Activated T-helper 1 cell treated with anti-CD3 and anti-CD28 coated beads, Interleukin-2, amount 50 U/mL, for 16 hours (primary cell): ENCODE measurements around the gene ALDH1L2.
A peak's percentile ranks its signal among the peaks of the same experiment; 100 is the strongest.

Experiments
- DNase-seq, 2 donors: peaks; one replicate each; pipeline ENCODE4 v3.0.0-alpha.2; 2020; ENCODE audit warnings: low read depth in 1 of 2, low spot score in 1 of 2

Gene ALDH1L2

DNA sequence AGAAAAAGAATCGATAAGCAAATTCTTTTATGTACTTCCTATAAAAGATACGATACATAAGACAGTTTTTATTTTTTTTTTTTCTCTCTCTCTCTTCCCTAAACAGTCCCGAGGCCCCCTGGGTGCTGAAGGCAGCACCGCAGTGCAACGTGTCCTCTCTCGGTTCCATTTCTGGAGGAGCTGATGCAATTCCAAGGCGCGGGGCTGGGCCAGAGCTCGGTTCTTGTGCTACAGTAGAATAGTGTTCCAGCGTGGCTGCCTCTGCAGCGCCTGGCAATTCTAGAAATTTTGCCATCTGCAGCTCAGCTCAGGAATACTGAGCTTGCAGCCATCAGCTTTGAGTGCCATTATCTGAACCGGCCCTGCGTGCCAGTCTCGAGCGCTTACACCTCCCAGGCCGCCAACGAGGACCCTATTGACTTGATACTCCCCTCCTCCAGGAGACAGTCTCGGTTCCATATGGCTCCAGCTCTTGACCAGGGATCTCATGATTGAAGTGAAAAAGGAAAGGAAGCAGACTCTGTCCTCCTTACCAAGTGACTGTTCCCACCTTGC is 630 bp downstream of the ALDH1L2 start:
- no peak for DNase-seq

DNA sequence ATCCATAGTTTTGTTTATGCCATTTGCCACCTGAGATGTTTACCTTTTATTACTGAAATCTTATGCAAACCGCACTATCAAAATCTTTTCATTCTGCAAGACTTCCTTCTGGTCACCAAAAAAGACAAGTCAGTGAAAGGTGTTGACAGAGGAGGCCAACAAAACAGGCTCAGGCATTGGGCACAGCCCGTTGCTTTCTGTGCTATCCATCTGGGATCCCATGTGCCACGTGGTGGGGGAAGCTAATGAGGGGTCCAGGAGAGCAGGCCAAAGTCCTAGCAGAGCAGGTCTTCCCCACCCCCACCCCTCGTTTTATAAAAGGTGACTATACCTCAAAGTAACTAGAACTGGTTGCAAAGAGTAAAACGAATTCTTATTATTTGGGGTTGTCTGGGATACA is 1.2 kb downstream of the ALDH1L2 start:
- no peak for DNase-seq

DNA sequence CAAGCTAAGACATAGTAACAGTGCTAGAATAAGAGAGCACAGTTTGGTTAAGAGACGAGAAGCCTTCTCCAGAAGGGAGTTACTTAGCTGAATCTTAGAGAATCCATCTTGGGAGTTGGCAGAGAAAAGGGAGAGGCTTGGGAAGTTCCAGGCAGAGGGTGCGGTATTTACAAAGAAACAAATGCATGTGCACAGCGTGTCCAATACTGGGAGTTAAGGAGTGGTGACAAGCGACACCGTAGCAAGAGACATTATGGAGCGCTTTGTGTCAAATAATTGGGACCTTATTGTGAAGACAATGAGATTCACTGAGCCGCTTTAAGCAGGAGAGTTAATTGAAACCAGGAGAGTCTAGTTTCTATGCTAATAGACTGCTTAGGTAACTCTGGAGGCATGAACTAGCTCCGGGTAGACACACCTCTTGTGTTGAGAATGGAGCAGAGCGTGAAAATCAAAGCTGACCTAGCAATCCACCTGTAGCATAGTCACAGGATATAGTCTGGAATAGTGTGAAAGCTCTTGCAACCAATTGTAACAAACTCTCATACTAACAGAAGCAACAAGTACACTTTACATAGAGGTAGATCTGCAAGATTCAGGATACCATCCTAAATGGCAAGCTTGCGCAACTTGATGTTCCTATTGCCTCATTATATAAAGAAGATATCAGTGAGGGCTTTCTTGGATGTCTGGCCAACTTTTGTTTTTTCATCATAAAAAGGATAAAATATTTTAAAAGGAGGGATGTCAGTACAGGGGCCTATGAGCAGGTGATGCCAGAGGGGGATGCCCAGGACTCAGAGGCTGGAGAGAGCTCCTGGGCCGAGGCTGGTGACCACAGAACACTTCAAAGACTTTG is 5.3 kb downstream of the ALDH1L2 start:
- no peak for DNase-seq

DNA sequence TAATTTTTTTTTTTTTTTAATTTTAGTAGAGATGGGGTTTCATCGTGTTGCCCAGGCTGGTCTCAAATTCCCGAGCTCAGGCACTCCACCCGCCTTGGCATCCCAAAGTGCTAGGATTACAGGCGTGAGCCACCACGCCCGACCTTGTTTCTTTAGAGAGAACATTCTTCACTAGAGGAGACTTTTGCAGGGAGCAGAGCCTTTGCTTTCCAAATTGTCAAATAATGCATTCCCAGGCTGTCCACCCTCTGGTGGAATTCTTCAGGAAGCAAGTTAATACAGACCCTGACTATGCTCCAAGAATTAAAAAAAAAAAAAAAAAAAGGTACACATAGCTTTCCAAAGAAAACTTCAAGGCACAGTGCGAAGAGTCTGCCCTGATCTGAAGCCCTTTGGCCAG is 6.8 kb downstream of the ALDH1L2 start:
- DNase-seq: no peak

DNA sequence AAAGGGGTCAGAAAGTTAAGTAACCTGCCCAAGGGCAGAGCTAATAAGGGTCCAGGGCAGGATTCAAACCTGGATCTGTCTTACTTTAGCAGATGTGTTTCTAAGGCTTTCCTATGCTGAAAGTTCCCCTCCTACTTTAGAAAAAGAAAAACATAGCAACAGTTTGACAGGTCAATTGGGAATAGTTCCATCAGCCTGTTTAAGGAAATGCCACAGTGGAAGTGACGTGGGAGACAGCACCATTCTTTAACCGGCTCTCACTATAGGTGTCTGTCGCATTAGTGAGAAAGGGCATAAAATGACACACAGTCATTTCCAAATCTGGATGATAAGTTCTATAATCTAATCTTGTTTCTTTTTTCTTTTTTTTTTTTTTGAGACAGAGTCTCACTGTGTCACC is 7.3 kb downstream of the ALDH1L2 start:
- no peak for DNase-seq

DNA sequence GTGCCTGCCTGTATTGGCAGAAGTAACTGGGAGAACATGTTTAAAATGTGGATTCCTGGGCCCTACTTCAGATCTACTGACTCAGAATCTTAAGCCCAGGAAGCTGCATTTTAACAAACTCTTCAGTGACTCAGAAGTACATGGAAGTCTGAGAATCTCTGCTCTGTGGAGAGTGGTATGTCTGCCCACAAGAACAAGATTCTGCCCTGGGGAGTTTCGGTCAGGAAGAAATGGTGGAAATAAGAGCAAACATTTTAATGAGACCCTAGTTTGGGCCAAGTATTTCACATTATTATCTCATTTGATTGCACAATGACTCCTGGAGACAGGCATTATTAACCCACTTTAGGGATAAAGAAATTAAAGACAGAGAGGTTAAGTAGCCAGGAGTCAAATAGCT is 8.2 kb downstream of the ALDH1L2 start:
- DNase-seq: no peak

DNA sequence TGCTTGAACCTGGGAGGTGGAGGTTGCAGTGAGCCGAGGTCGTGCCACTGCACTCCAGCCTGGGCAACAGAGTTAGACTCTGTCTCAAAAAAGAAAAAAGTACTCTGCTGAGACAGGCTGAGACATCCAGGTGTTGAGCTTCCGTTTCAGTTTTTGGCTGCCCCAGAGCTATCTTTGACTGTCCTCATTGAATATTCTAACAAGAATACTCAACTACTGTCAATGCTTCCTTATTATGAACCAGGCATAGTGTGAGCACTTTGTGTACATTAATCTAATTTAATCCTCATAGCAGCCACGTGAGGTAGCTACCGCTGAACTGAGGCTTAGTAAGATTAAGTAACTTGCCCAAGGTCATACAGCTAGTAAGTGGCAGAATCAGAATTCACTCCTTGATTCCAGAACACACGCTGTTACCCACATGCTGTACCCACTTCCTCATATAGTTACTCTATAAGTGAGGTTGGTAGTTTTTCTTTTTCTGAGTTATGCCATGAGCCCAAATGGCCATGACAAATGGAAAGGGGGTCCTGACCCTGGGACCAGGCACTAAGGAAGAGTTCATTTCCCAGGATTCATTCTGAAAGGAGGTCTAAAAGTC is 11.3 kb downstream of the ALDH1L2 start:
- DNase-seq: no peak

DNA sequence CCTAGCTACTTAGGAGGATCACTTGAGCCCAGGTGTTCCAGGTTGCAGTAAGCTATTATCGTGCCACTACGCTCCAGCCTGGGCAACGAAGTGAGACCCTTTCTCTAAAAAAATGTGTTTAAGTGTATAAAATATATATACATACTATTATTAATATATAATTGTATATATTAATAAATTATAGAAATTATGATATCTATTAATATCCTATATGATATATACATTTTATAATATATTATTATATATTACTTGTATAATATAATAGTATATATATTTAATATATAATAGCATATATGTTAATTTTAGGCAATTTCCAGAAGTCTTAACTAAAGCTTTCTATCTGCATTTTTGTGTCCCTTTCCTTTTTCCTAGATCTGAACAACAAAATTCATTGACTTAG is 12.3 kb downstream of the ALDH1L2 start:
- no peak for DNase-seq

DNA sequence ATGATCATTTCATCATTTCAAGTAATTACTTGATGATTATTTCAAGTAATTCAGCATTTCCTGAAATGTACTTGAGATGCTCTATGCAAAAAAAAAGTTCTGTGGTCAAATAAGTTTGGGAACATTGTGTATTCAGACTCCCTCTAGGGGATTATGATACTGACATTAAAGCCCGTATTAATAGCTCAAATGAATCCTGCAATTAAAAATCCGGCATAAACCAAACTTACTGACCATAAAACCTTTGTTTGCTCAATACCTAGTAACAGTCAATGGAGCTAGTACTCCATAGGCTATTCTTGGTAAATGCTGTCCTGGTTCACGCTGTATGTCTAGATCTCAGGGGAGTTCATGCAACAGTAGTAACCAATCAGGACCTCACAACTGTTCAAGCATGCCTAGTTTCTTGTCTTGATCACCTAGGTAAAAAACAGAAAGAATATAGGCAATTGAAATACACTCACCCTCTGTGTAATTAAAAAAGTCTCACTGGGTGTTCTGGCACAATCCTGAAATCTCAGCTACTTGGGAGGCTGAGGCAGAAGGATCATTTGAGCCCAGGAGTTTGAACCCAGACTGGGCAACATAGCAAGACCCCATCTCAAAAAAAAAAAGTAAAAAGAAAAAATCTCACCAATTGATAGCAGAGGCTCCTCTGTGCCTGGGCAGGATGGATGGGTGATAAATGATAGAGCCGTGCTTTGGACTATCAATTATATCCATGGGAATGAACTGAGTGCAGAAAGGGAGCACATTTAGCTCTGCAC is 14.1 kb downstream of the ALDH1L2 start:
- no peak for DNase-seq

DNA sequence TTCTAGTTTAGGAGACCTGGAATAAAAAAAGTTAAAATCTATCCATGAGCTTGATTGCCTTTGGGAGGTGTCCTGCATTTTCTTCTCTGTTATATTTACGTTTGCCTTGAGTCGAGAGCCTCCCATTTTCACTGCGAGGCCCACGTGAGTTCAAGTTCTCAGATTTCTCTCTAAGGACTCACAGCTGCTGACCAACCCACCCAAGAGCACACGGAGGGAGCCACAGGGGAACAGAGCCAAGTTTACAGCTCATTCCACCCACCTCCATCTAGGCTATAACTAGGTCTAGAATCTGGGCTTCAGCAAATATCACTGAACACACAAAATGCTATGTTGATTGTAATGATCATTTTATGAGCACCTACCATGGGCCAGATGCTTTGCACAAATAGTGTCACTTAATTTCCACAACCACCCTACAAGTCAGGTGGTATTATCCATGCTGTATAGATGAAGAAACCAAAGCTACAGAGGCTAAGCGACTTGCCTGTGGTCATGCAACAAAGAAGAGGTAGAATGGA is 16.7 kb downstream of the ALDH1L2 start:
- no peak for DNase-seq

DNA sequence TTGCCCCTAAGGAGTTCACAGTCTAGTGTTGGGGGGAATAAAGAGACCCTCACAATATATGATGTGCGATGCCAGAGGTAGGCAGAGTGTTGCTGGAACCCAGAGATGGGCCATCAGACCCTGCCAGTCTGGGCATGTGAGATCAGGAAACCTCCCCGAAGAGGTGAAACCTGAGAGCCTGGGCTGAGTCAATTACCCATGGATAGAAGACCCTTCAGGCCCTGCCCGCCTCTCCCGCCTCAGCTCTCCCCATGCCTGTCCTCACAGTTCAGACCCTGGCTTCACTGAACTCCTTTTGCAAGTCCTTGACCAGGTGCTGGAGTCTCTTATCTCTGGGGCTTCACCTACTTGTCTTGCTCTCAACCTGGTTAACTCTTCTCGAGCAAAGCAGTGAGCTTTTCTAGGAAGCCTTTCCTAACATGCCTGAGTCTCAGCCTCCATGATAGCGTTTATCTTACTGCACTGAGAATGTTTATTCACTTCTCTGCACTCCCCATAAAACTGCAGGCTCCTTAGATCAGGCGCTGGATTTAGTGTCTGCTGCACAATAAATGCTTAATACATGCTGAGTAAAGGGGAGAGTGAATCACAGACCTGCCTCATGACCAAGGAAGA is 19.6 kb downstream of the ALDH1L2 start:
- no peak for DNase-seq

DNA sequence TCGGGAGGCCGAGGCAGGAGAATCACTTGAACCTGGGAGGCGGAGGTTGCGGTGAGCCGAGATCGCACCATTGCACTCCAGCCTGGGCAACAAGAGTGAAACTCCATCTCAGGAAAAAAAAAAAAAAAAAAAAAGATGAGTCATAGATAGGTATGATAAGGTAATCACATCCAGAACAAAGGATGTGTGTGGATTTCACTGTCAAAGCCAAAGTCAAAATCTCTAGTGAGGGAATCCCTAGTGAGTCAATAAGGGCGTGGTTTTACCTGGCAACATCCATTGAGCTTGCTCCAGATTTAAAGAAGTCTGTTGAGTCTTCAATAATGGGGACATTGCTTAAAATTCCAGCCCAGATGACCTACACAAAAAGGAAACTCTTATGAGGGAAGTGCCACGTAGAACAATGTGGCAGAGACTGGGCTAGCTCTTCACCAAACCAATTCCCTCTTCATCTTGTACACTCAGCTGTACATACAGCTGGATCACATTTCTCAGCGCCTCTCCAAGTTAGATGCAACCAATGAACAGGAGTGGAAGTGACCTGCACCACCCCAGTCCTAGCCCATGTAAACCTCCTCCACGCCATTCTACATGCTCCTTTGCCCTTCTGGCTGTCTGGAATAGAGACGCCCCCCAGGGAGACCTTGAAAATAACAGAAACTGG is 23.4 kb downstream of the ALDH1L2 start:
- no peak for DNase-seq

DNA sequence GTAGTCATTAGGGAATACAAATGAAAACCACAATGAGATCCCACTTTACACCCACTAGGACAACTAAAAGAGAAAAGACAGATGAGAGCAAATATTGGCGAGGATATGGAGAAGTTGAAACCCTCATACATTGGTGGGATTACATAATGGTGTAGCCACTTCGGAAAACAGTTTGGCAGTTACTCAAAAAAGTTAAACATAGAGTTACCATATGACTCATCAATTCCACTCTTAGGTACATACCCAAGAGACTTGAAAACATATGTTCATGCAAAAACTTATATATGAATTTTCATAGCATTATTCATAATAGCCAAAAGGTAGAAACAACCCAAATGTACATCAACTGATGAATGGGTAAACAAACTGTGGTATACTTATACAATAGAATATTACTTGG is 27.1 kb downstream of the ALDH1L2 start:
- no peak for DNase-seq

DNA sequence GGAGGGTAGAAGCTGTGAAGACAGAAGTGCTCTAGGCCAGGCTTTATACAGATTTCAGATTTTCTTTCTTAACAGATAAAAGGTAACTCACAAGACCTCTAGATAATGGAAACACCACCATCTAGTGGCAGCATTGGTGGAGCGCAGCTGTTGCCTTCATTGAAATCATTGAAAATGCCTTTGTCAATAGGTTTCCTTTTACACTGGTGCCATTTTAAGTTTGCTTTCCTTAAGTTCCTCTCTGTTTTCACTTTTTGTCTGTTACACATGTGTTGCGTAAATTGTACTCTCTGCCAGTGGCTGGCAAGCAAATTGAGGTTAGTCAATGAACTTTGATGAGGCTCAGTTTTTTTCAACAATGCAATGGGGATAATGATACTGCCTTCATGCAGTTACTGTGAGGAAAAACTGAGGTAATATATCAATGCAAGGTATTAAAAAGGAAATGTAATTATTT is 31.1 kb downstream of the ALDH1L2 start:
- peak; percentile 49 to 52 for DNase-seq

DNA sequence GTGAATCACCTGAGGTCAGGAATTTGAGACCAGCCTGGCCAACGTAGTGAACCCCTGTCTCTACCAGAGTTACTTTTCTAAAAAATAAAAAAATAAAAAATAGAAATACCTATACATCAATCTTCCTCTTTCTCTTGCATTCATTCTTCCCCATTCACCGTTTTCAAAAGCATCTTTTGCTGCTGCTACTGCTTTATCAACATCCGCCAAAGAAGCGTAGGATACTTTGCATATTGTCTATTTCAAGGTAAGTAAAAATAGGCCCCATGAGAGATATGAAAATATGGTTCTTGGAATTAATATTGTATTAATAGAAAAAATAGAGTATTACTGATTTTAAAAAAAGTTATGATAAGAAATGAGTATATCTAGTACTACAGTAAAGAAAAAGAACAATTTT is 32.3 kb downstream of the ALDH1L2 start:
- DNase-seq: no peak

DNA sequence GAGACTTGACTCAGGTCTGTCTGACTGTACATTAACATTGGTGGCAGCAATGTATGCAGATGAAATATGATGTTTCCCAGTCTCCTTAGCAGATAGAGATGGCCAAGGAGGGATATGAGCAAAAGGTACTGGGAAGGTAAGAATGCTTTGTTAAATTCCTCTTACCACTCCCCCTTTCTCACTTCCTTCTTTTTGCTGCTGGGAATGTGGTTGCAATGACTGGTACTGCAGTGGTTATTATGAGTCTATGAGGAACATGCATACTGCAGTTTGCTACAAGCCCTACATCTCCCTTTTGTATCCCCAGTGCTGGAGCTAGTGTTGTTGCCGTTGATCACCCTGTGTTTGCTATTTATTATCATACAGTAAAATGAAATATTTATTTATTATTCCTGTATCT is 35.9 kb downstream of the ALDH1L2 start:
- DNase-seq: no peak

DNA sequence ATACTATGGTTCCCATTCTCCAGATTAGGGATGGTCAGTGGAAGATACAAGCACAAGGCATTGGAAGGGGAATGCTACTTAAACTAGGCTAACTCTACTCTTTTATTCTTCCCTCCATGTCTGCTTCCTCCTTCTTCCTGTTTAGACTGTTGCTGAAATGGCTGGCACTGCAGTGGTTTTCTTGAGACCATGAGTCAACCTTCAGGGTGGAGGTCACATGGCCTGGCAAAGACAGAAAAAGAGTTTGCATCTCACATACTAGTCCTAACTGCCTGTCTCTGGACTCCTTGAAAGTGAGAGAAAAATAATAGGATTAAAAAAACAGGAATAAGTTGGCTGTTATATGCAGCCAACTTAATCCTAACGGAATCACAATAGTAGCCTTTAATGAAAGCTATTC is 37.0 kb downstream of the ALDH1L2 start:
- no peak for DNase-seq

DNA sequence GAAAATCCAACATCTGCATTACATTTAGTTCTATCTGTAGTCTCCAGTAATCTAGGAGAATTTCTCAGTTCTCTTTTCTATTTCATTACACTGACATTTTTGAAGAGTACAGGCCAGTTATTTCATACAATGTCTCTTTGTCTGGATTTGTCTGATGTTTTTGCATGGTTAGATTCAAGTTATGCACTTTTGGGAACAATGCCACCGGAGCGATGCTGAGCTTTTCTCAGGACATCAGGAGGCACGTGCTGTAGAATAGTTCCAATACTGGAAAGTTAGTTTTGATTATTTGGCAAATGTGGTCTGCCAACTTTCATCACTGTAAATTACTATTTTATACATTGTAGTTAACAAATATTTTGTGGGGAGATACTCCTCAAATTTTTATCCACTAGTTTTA is 43.1 kb downstream of the ALDH1L2 start:
- DNase-seq: no peak

DNA sequence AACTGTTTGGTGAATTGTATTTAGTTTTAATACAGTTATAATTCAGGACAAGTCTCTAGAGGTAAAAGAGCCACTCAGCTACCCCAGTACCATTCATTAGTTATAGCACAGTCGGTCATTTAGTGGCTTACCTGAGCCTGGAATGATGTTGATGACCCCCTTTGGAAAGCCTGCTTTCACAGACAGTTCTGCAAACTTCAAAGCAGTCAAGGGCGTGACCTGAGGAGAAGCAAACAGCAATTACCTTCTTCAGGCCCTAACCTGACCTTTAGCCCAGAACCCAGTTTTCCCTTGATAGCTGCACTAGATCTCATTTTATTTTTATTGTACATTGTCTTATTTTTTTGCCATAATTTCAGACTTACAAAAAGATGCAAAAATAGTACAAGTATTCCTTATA is 43.8 kb downstream of the ALDH1L2 start:
- DNase-seq: no peak

DNA sequence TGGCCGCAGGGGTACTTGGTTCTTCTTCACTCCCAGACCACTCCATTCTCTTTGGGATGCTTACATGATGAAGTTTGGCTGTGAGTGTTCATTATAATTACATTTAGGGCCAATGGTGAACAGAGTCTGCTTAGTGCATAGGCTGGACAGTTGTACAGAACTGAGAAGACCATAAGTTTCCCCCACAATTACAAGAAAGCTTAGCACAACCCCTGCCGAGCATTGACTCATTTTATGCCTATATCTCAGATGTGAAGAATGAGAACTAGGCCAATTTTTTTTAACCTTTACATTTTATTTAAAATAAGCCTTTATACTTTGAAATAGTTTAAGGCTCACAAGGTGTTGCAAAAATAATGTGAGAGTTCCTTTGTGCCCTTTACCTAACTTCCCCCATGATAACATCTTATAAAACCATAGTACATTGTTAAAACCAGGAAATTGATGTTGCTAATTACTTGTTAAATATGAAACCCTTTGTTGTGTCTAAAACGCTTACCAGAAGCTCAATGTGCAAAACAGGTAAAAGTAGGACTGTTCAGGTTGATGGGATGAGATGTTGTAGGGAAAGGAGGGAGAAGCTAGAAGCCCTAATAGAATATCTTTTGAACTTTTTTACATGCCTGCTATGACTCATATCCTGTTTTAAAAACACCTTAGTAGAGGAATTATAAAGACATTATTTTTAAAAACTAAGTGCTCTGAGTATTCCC is 47.2 kb downstream of the ALDH1L2 start:
- no peak for DNase-seq
